GM20431 (cell line): ENCODE measurements around the gene SLC1A2.

Experiments
- in situ Hi-C: fragments of 300-500 bp; cut with MseI, MboI; formaldehyde crosslinking; loops from one replicate; pipeline ENCODE4 v1.15.0; 2020; ENCODE audit warnings: low sequenced_read_pairs; ENCODE audit not compliant: unreplicated experiment

Gene SLC1A2

GRCh38 chr11:35313066-35313759 is 106.1 kb downstream of the SLC1A2 start:
- in situ Hi-C loops: no loop called here

- in situ Hi-C loops: no loop called here
These were observed 108.0 kb downstream of the SLC1A2 start for GRCh38 chr11:35311331-35311730.

- in situ Hi-C loops: no loop called here
These were observed 111.2 kb downstream of the SLC1A2 start for GRCh38 chr11:35308157-35308556.

- in situ Hi-C loops: no loop called here
These were observed 112.1 kb downstream of the SLC1A2 start for GRCh38 chr11:35307221-35307621.

GRCh38 chr11:35305670-35306382 is 113.5 kb downstream of the SLC1A2 start:
- in situ Hi-C loops: no loop called here

GRCh38 chr11:35304900-35305460 is 114.4 kb downstream of the SLC1A2 start:
- in situ Hi-C loops: no loop called here

- in situ Hi-C loops: no loop called here
These were observed 115.0 kb downstream of the SLC1A2 start for GRCh38 chr11:35304386-35304775.

GRCh38 chr11:35303596-35304385 is 115.6 kb downstream of the SLC1A2 start:
- in situ Hi-C loops: no loop called here

- in situ Hi-C loops: no loop called here
These were observed 117.0 kb downstream of the SLC1A2 start for GRCh38 chr11:35302398-35302797.

GRCh38 chr11:35298369-35298768 is 121.0 kb downstream of the SLC1A2 start:
- in situ Hi-C loops: no loop called here

- in situ Hi-C loops: no loop called here
These were observed 123.6 kb downstream of the SLC1A2 start for GRCh38 chr11:35295751-35296150.

- in situ Hi-C loops: no loop called here
These were observed 125.7 kb downstream of the SLC1A2 start for GRCh38 chr11:35293699-35294098.

- in situ Hi-C loops: no loop called here
These were observed 126.3 kb downstream of the SLC1A2 start for GRCh38 chr11:35293035-35293434.

- in situ Hi-C loops: no loop called here
These were observed 127.1 kb downstream of the SLC1A2 start for GRCh38 chr11:35292279-35292678.

GRCh38 chr11:35290876-35291275 is 128.5 kb downstream of the SLC1A2 start:
- in situ Hi-C loops: no loop called here

- in situ Hi-C loops: no loop called here
These were observed 129.5 kb downstream of the SLC1A2 start for GRCh38 chr11:35289821-35290220.

GRCh38 chr11:35288817-35289541 is 130.4 kb downstream of the SLC1A2 start:
- in situ Hi-C loops: no loop called here

GRCh38 chr11:35288309-35288708 is 131.0 kb downstream of the SLC1A2 start:
- in situ Hi-C loops: no loop called here

GRCh38 chr11:35287344-35287890 is 131.9 kb downstream of the SLC1A2 start:
- in situ Hi-C loops: no loop called here

- in situ Hi-C loops: no loop called here
These were observed 133.2 kb downstream of the SLC1A2 start for GRCh38 chr11:35286126-35286525.
